ENCODE data around the gene C10orf62. TPM values are rescaled to one million over a fixed set of nuclear protein-coding genes. Genes with fewer than 3 reads are reported as not detected.
"Not testable (repeated sequence)": the region's sequence is repeated elsewhere in the genome, so short reads cannot be mapped to it uniquely, and the experiment has no call there.

Gene C10orf62
- total RNA-seq, 1 experiment from 2014 or later = not detected

GRCh38 chr10:97561386-97562077 lies 28.0 kb upstream of the C10orf62 start:
- in situ Hi-C loops (cut with HindIII; ENCODE audit: low pct_unique_long_range_greater_than_20kb, low sequenced_read_pairs); DNase-seq (ENCODE audit: low read depth, low spot score): not testable (repeated sequence)

DNA sequence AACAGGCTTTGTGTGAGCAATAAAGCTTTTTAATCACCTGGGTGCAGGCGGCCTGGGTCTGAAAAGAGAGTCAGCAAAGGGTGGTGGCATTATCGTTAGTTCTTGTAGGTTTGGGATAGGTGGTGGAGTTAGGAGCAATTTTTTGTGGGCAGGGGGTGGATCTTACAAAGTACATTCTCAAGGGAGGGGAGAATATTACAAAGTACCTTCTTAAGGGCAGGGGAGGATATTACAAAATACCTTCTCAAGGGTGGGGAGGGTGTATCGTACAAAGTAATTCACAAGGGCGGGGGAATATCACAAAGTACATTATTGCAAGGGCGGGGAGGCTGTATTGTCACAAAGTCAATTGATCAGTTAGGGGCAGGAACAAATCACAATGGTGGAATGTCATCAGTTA lies 27.2 kb upstream of the C10orf62 start:
- in situ Hi-C loops (cut with HindIII; ENCODE audit: low pct_unique_long_range_greater_than_20kb, low sequenced_read_pairs); DNase-seq (ENCODE audit: low read depth, low spot score): not testable (repeated sequence)

DNA sequence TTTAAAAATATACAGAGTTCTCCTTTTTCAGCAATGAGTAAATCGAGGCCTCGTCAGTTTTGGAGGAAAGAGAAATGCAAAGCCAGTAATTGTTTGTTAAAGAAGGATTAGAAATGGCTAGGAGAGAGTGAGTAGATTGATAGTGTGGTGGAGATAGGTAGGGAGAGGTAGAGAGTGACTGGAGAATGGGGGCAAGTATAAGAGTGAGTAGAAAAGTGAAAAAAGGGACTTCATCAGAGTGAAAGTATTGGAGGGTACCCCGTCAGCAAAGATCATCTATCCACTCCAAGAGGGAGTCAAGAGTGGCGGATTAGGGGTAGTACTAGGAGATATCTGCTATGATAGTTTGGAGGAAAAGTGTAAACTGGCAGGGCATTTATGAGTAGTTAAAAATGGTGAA lies 26.2 kb upstream of the C10orf62 start:
- in situ Hi-C loops (cut with HindIII; ENCODE audit: low pct_unique_long_range_greater_than_20kb, low sequenced_read_pairs) = no loop called here
- DNase-seq (ENCODE audit: low read depth, low spot score) = no peak

- in situ Hi-C loops (cut with HindIII; ENCODE audit: low pct_unique_long_range_greater_than_20kb, low sequenced_read_pairs) = no loop called here
- DNase-seq (ENCODE audit: low read depth, low spot score) = no peak
These were observed 24.7 kb upstream of the C10orf62 start for GRCh38 chr10:97564776-97565175.

DNA sequence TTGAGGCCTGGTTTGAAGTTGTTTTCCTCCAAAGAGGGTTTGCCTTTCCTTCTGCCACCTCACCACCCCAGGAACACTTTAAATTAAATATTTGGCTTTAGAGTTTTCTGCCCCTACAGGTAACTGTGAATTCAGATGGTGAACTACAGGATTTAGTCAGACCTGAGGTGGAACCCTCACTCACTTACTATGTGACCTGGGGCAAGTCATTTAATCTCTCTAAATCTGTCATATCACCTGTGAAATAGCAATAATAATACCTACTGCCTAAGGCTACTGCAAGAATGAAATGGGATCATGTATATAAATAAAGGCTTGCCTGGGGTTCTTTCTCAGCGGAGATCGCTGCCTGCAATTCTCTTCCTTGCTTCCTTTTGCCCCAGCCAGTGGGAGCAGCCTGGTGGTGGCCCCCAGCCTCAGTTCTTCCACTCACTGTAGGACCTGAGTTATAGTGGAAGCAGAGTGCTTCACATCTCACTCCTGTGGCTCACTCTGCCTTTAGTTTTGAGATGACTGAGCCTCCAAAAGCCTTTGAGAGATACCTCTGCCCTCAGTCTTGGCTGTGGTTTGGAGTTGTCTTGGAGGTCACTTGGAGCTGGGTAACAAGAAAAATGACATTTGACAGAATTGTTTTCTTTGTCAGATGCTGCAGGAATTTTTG lies 23.1 kb upstream of the C10orf62 start:
- in situ Hi-C loops (cut with HindIII; ENCODE audit: low pct_unique_long_range_greater_than_20kb, low sequenced_read_pairs) = no loop called here

DNA sequence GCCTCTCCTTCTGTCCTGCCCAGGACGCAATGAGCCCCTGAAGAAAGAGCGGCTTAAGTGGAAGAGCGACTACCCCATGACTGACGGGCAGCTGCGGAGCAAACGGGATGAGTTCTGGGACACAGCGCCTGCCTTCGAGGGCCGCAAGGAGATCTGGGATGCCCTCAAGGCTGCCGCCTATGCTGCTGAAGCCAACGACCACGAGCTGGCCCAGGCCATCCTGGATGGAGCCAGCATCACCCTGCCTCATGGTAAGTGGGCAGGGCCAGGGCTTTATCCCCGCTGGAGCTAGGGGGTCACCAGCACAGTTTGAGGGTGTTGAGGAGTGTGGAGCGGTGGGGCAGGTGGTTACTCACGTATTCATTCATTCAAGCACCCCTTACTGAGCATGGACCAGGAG lies 21.6 kb upstream of the C10orf62 start:
- DNase-seq (ENCODE audit: low read depth, low spot score) = no peak
- in situ Hi-C loops (cut with HindIII; ENCODE audit: low pct_unique_long_range_greater_than_20kb, low sequenced_read_pairs) = no loop called here

More for the DNA sequence above, 23.1 kb upstream of the C10orf62 start:
- DNase-seq (ENCODE audit: low read depth, low spot score) = no peak

GRCh38 chr10:97570146-97570788 lies 19.3 kb upstream of the C10orf62 start:
- in situ Hi-C loops (cut with HindIII; ENCODE audit: low pct_unique_long_range_greater_than_20kb, low sequenced_read_pairs) = no loop called here
- no peak for DNase-seq (ENCODE audit: low read depth, low spot score)

DNA sequence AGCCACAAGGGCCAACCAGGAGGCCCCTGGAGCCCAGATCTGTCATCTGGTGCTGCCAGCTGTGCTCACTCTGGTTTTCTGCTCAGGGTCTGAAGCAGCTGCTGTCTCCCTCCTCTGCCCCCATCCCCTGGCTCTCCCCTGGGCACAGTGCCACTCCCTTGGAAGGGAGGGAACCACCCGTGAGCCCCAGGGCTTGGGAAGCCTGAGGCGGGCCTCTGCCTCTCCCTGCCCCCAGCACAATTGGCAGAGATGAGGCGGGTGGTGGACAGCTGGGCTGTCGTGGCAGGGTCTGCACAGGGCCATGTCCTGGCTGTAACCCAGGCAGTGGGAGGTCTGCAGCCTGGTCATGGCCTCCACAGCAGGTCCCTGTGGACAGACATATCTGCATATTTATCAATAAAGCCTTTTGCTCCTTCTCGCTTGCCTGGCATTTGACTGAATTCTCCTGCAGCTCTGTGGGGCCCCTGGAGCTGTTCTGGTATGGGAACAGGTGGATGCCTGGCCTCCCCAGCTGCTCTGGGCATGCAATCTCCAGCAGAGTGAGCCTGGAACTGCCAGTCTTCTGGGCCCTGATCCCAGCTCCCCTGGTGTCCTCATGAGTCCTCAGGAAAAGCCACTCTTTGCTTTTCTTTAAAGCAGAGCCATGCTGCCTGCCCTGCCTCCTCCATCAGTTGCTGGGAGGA lies 18.6 kb upstream of the C10orf62 start:
- in situ Hi-C loops (cut with HindIII; ENCODE audit: low pct_unique_long_range_greater_than_20kb, low sequenced_read_pairs) = no loop called here
- DNase-seq (ENCODE audit: low read depth, low spot score) = no peak

GRCh38 chr10:97571622-97572021 lies 17.9 kb upstream of the C10orf62 start:
- DNase-seq (ENCODE audit: low read depth, low spot score) = no peak
- in situ Hi-C loops (cut with HindIII; ENCODE audit: low pct_unique_long_range_greater_than_20kb, low sequenced_read_pairs) = no loop called here

GRCh38 chr10:97572214-97572989 lies 17.1 kb upstream of the C10orf62 start, which contains the start of gene ANKRD2:
TSS of gene ANKRD2 (plus strand) at chr10:97572779. CDS start at chr10:97572789, 10 bp downstream.
- peak; percentile 76 for DNase-seq (ENCODE audit: low read depth, low spot score)
- in situ Hi-C loops (cut with HindIII; ENCODE audit: low pct_unique_long_range_greater_than_20kb, low sequenced_read_pairs) = no loop called here

DNA sequence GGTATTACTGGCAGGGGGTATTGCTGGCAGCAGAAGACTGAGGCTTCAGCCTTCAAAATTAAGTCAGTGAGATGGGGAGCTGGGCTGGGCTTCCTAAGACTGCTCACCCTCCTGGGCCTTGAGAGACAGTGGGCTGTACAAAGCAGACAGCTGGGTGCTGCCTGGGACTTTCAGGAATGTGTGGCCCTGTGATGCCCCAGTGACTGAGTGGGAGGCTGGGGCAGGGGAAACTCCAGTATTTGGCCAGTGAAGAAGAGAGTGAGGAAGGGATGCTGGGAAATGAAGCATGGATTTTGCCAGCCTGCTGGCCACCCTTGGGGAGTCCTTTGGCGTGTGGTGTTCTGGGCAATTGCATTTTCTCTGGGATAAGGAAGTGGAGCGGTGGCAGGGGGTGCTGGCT lies 16.5 kb upstream of the C10orf62 start:
- in situ Hi-C loops (cut with HindIII; ENCODE audit: low pct_unique_long_range_greater_than_20kb, low sequenced_read_pairs) = no loop called here
- no peak for DNase-seq (ENCODE audit: low read depth, low spot score)

- in situ Hi-C loops (cut with HindIII; ENCODE audit: low pct_unique_long_range_greater_than_20kb, low sequenced_read_pairs) = no loop called here
- DNase-seq (ENCODE audit: low read depth, low spot score) = no peak
These were observed 15.8 kb upstream of the C10orf62 start for GRCh38 chr10:97573672-97574071.

DNA sequence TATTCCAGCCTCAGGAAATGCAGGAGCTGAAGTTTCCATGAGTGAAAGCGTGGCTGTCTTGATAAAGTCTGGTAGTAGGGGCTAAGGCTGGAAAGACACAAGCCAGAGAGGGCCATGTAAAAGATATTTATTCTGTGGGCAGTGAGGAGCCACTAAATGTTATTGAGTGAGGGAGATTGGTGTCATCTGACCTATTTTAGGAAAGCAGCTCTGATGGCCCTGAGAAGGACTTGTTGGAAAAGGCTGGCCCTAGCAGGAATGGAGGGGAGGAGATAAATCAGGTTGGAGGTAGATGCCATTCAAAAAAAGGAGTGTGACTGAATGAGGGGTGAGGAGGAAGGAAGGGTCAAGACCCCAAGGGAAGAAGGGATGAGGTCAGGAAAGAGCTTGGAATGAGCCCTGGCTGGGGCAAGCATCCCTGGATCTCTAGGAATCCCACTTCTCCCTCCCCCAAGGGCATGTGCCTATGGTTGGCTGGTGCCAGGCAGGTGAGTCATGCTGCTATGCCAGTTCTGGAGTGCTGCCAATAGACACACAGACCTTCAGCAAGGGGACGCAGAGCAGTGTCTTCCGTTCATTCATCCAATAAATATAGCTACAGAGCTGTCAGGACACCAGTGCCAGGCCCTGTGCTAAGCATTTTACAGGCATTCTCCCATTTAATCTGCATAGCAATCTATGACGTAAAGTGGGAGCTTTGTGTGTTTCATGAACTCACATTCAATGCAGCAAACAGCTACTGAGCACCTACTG lies 15.0 kb upstream of the C10orf62 start:
- peak; percentile 78 for DNase-seq (ENCODE audit: low read depth, low spot score)
- in situ Hi-C loops (cut with HindIII; ENCODE audit: low pct_unique_long_range_greater_than_20kb, low sequenced_read_pairs) = no loop called here

DNA sequence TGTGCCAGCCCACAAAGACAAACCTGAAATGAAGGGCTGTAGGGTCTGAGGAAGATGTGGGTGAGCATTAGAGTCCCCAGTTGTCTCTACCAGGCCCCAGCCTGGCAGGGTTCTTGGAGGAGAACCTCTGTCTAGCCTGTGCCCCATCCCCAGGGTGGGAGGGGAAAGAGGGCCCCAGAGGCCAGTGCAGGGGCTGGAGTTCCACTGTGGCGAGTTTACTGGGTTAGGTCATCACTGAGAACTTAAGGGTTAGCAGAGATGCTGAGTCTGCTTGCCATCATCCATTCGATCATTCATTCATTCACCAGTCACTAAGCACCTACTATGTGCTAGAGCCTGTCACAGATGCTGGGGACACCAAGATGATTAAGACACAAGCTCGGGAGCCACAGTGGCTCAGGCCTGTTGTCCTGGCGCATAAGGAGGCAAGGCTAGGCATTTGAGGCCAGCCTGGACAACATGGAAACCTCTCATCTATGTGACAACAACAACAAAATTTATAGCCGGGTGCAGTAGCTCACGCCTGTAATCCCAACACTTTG lies 14.3 kb upstream of the C10orf62 start:
- no peak for DNase-seq (ENCODE audit: low read depth, low spot score)
- in situ Hi-C loops (cut with HindIII; ENCODE audit: low pct_unique_long_range_greater_than_20kb, low sequenced_read_pairs) = no loop called here

- in situ Hi-C loops (cut with HindIII; ENCODE audit: low pct_unique_long_range_greater_than_20kb, low sequenced_read_pairs) = not testable (repeated sequence)
These were observed 13.0 kb upstream of the C10orf62 start for GRCh38 chr10:97576487-97576886.

GRCh38 chr10:97577701-97578100 lies 11.8 kb upstream of the C10orf62 start:
- in situ Hi-C loops (cut with HindIII; ENCODE audit: low pct_unique_long_range_greater_than_20kb, low sequenced_read_pairs) = no loop called here
- no peak for DNase-seq (ENCODE audit: low read depth, low spot score)

More at GRCh38 chr10:97576487-97576886, 13.0 kb upstream of the C10orf62 start:
- DNase-seq (ENCODE audit: low read depth, low spot score) = not testable (repeated sequence)

All from SK-MEL-5 (cell line).